GM18520 (cell line): ENCODE data around the gene RBMS2.

Source experiments
- ATAC-seq: cut with Tn5 transposase; IDR thresholded peaks from one replicate; pipeline ENCODE4 v1.9.1; 2021; ENCODE audit not compliant: unreplicated experiment

Gene RBMS2

DNA sequence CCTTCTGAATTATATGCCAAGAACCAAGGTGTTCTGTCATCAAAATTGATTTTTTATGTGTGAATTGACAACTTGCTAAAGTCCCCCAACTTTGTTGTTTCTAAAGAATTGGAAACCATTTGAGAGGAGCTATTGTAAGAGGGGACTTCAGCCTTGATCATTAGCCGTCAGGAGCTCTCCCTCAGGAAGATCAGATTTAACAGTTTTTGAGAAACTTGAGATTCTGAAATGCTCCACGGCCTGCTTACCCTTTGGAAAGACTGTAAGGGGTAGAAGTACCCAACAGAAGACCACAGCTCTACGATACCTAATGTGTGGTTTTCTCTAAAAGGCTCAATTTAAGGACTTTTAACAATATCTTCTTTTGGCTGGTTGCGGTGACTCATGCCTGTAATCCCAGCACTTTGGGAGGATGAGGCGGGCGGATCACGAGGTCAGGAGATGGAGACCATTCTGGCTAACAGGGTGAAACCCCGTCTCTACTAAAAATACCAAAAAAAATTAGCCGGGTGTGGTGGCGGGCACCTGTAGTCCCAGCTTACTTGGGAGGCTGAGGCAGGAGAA lies 57.4 kb downstream of the RBMS2 start:
- no peak for ATAC-seq

DNA sequence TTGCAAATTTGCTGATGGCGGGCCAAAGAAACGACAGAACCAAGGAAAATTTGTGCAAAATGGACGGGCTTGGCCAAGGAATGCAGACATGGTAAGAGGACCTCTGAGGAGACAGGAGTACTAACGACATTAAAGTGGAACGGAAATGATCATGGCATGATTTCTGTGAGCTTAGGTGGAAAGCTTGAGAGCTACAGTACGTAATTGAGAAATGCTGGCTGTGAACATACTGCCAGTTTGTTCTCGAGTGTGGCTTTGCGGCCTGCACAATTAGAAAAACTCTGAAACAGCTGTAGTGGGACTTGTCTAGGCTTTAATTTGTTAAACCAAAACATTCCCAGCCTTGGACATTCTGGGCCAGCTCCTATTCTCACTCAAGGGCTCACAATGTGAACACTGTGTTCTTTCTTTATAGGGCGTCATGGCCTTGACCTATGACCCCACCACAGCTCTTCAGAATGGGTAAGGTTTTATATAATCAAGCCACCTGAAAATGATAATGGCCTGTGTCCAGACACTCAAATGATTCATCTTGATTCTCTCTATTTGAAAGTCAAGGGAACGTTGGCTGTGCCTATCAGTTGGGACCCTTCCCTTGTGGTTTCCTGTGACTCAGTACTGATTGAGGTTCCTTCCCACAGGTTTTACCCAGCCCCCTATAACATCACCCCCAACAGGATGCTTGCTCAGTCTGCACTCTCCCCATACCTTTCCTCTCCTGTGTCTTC lies 60.0 kb downstream of the RBMS2 start:
- no peak for ATAC-seq

DNA sequence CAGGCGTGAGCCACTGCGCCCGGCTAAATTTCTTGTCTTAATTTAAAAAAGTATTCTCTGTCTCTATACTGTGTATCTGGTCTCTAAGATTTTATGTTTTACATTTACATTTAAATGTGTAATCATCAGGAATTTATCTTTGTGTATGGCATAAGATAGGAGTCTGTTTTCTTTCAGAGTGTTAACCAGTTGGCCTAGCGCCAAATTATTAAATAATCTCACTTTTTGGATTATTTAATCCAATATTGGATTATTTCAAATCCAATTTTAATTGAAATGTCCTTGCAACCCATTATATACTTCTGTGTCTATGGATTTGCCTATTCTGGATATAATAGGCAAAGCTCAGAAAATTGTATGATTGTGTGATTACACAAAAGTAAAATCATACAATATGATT lies 63.5 kb downstream of the RBMS2 start:
- ATAC-seq, result no peak

DNA sequence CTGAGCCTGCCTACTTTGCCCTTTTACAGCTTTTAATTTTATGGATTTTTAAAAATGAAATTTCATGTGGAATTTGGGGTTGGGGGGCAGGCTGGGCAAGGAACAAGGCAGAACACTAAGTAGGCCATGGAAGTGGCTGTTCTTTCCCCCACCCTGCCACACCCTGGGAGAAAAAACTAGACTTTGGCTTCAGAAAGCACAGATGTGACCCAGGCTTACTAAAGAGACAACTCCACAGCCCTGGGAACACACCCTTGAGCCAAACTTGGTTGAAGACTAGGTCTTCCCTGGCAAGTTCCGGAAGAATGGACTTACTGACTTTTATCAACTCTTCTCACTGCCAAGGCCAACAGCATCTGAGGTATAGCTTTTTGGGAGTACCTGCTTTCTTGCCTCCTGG lies 68.2 kb downstream of the RBMS2 start:
- ATAC-seq, result no peak

DNA sequence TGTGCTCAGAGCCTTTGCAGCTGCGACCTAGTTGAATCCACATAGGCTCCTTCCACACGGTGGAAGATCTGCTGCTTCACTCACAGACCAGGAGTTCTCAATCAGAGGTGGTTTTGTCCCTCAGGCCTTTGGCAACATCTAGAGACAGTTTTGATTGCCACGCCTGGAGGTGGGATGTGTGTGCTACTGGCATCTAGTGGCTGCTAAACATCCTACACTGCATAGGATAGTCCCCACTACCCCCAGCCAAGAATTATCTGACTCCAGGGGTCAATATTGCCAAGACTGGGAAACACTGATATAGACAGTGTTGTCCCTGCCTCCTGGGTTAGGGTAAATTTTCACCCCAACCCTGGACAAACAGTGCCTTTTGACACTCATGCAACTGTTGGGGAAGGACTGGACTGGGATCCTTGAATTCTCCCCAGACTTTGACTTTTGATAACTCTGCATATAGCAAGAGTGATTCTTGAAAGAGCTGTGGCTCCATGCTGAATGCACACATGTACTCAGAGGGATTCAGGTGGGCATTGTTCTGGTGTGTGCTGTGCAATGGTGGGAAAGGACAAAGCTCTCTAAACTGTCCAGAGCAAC lies 68.7 kb downstream of the RBMS2 start:
- no peak for ATAC-seq

DNA sequence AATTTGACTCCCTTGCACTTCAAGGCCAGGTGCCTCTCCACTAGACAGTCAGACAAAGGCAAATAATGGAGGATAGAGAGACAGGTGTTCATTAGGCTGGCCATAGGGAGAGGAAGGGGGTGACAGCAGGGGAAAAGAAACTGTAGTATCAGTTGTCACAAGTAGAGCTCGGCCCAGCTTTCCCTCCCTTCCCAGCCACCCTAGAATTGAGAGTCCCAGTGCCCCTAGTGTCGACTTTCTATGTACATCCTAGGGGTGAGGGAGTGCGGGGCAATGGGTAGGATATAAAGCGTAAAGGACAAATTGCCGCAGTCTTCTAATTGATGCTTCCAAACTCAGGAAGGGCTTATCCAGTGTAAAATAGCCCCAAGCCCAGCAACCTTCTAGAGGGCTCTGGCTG lies 69.5 kb downstream of the RBMS2 start:
- no peak for ATAC-seq

DNA sequence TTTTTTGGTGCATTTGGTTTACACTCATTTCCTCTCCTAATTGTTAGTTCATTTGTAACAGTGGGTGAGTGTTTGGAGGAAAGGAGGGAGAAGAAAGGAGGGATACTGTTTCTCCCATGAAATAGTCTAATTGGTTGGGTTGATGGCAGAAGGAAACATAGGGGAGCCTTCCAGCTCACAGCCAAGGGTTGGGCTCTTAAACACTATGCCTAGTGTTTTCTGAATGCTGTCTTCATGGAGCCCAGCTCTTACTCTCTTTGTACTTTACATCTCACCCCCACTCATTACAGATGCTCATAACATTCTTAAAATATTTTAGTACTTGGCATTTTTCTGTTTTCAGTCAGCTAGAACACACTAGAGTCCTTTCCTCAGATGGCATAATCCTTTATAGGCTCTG lies 70.3 kb downstream of the RBMS2 start:
- ATAC-seq, result no peak

DNA sequence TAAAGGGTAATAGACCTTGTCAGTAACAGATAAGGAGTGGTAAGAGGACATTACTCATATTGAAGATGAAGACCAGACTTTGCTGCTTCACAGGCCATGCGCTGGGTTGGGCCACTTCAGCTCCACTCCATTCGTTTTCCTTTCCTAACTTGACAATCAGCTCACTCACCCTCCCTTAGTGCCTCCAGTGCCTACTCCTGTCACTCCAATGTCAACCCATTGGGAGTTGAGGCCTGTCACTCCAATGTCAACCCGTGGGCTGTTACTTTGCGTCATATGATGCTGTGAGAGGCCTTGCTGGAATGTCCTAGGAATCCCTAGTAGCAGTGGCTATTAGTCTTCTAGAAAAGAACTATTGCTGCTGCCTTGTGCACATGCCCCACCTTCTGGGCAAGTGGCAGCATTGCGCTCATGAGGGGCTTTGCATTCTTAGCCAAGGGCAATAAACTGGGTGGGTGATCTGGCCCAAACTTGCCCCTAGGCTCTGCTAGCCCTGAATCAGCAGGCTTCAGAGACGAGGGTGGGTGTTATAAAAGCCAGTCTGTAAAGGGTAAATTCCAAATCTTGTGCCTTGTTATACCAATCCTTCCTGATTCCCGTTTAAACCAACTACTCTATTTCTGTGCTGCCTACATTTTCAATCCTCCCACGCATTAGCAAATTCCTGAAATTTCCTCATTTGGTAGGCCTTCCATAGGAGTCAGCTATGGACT lies 72.4 kb downstream of the RBMS2 start:
- no peak for ATAC-seq

DNA sequence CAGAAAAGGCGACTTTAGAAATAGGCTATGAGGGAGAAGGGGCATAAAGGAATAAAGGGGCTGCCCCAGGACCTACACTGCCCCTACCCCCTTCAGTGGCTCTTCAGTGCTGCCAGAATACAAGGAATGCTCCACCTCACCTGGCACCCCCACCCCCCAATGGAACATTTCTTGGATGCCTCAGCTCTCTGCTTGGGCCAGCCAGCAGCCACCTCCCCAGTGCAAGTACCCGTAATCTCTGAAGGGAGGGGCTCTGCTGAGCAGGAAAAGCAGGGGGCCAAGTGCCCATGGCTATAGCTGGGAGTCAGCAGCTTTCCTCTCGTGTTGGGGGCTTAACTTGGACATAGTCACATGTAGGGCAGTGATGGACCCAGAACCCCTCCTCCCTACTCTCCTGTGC lies 75.2 kb downstream of the RBMS2 start:
- no peak for ATAC-seq

DNA sequence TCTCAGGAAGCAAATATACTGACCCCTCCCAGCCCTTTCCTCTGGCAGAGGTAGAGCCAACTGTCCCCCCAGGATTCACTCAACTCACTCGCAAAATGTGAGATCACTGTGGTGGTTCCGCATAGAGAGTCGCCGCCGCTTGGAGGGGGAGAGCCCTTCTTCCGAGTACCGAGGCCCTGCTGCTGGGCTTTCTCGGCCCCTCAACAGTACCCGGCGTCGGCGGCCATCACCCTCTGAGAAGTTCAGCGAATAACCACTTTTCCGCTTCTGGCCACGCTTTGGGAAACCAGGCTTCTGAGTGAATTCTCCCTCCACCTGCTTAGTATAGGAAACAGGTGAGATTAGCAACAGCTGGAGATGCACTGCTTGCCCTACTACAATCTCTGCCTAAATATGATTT lies 77.4 kb downstream of the RBMS2 start:
- ATAC-seq, result no peak

DNA sequence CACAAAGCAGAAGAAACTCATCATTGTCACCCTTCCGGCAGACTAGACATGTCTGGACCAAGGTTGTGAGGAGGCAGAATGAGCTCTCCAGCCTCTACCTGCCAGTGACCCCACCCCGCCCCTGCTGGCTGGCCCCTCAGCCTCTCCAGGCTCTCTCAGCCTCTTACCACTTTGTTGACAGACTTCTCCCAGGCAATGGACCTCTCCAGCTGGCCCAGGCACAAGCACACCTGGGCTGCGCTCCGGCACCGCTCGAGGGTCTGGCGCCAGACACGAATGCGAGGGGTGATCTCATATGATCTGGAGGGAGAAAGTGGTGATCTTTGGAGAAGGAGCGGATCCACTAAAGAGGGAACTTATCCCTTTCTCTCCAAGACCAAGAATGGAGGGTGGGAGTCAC lies 78.2 kb downstream of the RBMS2 start:
- no peak for ATAC-seq

DNA sequence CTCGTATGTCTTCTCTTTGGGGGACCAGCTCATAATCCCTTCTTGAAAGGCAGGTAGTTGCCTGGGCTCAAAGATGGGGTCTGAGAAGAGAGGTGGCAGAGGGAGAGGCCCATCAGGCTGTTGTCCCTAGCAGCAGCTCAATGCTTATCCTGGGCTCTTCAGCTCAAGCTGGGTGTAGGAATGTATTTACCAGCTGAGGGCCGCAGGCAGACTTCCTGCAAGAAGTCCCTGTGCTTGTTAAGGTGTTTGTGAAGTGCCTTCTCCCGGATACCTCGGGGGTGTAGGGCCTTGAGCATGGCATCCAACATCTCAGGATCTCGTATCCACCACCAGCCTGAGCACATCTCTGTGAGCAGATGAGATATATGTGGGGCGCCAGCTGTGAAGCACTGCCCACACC lies 79.1 kb downstream of the RBMS2 start:
- ATAC-seq, result no peak

DNA sequence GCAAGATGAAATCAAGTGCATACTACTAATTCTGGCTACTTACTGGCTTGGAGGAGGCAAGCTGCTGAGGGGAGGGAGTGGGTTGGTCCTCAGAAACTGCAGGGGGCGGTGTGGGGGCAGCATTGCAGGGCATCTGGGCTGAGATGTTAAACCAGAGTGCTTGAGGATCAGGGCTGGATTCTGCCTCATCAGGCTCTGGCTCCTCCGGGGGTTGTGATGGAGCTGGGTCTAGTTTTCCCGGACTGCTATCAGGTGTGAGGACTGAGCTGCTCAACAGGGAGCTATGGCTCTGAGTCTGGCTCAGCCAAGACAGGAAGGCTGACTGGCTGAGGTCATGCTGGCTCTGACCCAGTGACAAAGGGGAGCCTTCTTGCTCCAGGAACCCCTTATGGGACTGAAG lies 79.9 kb downstream of the RBMS2 start:
- no peak for ATAC-seq

DNA sequence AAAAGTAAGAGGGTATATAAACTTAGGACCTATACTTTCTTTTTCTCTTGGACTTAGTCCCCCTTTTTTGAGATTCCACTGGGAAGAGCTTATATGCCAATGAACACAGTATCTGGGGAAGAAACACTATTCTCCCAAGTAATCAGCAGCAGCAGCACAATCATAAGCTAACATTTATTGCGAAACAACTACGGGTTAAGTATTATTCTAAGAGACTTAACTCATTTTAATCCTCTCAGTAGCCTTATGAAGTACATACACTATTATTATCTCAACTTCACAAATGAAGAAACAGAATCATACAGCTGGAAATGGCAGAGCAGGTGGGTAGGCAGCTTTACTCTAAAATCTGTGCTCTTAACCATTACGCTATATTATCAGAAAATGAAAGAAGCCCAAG lies 80.6 kb downstream of the RBMS2 start:
- ATAC-seq, result no peak

DNA sequence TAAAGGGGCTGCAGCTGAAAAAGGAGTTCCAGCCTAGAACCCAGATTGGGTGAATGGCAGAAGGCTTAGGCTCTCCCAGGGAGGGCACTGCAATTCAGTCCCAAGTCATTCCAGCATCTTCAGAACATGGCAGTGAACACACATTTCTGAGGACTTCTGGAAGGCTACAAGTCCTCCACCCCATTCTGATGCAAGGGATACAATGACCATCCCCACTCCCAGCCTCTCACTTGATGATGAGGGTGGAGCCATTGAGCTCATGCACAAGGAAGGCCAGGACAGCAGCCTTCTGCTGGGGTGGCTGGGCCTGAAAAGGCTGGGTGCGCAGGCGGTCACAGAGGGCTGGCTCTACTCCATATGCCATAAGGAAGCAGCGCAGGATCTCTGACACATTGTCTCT lies 82.7 kb downstream of the RBMS2 start:
- no peak for ATAC-seq

DNA sequence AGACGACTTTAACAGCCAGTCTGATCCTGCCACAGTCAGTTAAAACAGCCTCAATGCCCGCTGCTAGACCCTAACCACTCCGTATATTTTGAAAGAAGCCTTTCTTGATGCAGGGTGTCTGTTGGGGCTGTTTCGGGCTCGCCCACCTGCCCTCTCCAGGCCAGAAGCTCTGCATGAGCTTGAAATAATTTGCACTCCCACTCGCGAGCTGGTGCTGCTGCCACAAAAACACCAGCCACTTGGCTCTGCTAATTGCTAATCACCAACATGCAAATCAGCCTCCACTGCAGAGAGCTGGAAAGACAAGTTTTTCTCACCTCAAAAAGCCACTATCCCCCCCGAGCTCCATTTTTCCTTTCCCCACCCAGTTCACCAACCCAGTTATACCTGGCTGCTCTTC lies 93.0 kb downstream of the RBMS2 start:
- ATAC-seq, result no peak

DNA sequence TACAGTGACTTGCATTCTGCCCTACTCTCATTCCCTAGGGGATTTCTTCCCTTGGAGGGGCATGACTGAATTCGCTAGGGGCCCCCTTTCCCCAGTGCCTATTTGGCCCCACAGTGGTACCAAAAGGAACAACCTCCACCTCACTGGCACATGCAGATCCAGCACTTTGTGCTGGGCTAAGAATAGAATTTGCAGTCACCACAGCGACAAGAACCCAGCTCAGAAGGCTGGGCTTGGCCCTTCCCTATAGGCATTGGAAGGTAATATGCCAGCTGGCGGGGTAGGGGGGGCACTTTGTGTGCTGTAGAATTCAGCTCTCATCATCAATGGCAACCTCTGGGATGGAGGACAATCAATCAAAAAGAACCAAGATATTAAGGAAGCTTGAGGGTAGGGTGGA lies 94.6 kb downstream of the RBMS2 start:
- ATAC-seq, result no peak

DNA sequence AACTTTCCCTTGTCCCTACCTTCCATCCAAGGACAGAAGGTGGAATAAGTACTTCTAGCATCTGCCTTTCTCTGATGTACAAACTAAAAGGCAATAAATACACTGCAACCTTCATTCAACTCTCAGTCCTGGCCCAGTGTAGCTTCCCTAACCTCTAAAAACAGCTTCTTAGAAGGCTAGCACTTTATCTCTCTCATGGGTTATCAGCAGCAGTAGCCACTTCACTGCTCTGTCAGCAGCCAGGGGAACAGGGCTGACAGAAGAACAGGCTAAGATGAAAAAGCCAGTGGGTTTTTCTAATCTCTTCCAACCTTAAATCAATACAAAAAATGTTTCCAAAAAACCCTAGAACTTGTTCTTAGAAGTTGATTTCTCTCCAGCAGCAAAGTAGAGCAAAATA lies 95.3 kb downstream of the RBMS2 start:
- no peak for ATAC-seq

DNA sequence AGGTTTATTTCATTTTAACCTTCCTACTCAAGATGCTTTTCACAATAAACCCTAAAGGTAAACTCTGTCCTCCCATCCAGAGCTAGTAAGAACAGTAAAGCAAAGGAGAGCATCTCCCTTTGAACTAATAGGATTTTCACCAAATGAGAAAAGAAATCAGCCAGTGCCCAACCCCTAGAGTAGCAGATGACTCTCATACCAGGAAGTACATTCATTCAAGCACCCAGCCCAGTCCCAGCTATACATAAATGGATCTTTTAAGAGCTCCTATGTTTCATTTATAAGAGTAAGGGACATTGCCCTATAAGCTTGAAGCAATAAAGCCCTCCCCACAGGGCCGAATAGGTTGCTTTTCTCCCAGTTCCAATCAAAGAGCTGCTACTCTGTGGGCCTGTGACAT lies 100.9 kb downstream of the RBMS2 start:
- no peak for ATAC-seq

DNA sequence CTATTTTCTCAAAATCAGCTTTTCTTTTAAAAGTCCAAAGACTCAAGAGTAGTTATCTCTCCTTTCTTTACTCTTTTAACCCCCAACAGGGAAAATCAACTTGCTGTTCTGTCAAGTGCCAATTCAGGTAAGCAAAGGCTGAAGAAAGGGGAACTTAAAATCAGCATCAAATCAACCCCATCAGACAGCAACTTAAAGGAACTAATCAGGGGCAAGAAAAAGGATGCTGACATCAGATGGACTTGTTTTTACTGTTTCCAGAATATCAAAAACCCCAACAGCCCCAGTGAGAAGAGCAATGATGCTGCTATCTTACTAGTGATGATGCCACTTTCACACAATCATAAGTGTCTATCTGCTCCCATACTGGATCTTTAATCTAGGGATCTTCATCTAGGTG lies 105.1 kb downstream of the RBMS2 start:
- ATAC-seq, result no peak

DNA sequence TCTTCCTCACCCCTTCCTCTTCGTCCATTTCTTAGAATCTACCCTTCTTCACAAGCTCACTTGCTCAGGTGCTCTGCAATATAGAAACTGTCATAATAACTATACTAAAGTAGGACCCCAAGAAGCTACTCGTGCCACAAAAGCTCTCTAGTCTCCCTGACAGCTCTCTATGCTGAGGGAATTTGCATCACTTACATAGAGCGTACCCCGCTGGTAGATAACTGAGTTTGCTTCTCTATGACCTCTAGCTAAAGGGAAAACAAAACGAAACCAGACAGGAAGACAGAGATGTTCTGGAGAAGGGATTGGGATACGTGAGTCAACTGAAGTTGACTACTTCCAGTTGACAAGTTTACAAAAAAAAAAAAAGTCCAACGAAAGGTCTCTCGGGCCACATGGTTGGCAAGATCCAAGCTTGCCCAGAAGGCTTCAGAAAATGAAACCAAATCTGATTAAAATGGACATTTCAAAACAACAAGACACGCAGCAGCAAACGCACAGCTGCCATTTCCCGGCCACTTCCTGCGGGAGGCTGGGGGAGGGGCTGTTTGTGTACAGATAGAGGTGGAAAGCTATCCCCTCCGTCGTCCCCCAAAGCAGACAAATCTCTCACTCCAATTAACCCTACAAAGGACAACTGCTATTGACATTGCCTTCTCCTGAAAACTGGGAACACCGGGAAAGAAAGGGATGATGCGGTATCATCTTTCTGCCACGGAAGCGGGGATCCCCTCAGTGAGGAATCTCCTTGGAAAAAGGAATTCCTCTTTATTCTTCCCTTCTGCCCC lies 107.2 kb downstream of the RBMS2 start:
- no peak for ATAC-seq
